Parathyroid adenoma (tissue), 2 donors: ENCODE measurements around the gene ZBTB45.

Source experiments
- H2AFZ ChIP-seq: fragments of 300-600 bp; sonication (generic); one replicate; pipeline ENCODE4 v1.7.0; 2017; ENCODE audit warnings: antibody characterized with exemption, mild to moderate bottlenecking
- H3K27ac ChIP-seq: fragments of 300-600 bp; sonication (generic); one replicate; pipeline ENCODE4 v1.7.0; 2017
- H3K27me3 ChIP-seq: fragments of 300-600 bp; sonication (generic); one replicate; pipeline ENCODE4 v1.7.0; 2017; ENCODE audit warnings: low read length; ENCODE audit not compliant: control insufficient read depth, insufficient read depth
- H3K36me3 ChIP-seq: fragments of 300-600 bp; sonication (generic); one replicate; pipeline ENCODE4 v1.7.0; 2017; ENCODE audit warnings: low read length; ENCODE audit not compliant: control insufficient read depth, insufficient read depth
- H3K4me1 ChIP-seq: fragments of 300-600 bp; sonication (generic); one replicate; pipeline ENCODE4 v1.7.0; 2017; ENCODE audit warnings: control low read depth
- H3K4me2 ChIP-seq: fragments of 300-600 bp; sonication (generic); one replicate; pipeline ENCODE4 v1.7.0; 2017; ENCODE audit warnings: low read length
- H3K4me3 ChIP-seq: fragments of 300-600 bp; sonication (generic); one replicate; pipeline ENCODE4 v1.7.0; 2017; ENCODE audit warnings: low read depth, low read length
- H3K79me2 ChIP-seq: fragments of 300-600 bp; sonication (generic); one replicate; pipeline ENCODE4 v1.7.0; 2017; ENCODE audit warnings: control low read depth
- H3K9ac ChIP-seq: fragments of 300-600 bp; sonication (generic); one replicate; pipeline ENCODE4 v1.7.0; 2017; ENCODE audit warnings: mild to moderate bottlenecking
- H3K9me3 ChIP-seq: fragments of 300-600 bp; sonication (generic); one replicate; pipeline ENCODE4 v1.7.0; 2017; ENCODE audit warnings: low read length; ENCODE audit not compliant: control insufficient read depth
- CTCF ChIP-seq: fragments of 300-600 bp; sonication (generic); IDR thresholded peaks from one replicate; pipeline ENCODE4 v1.7.0; 2017; ENCODE audit warnings: antibody characterized with exemption, mild to moderate bottlenecking
- donor health status: primary hyperparathyroidism.

The ZBTB45 gene

DNA sequence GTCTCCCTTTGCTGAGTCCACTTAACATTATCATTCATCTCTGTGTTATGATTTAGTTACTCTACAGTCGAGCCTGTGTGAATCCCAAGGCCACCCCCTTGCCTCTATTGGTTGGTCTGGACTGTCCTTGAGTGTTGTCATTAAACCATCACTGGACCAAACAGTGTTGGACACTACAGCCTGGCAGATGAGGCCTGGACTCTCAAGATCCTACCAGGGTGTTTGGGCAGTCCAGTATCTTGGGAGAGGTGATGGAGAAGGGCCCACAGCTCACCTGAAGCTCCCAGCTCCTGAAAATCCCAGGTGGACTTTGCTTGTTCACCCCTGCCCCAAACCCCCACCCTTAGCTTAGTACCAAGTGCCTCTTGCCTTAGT, 31.5 kb upstream of the ZBTB45 start:
- TF ChIP-seq CTCF, result no peak
- Histone ChIP-seq H3K9me3 (no peaks in the 10 kb centered on the region), H3K9ac (no peak overlapping the region), H3K27me3 (no peaks in the 10 kb centered on the region), H3K4me3 (no peak overlapping the region), H2AFZ (no peak overlapping the region), H3K4me1 (peaks cover 24% of the 10 kb centered on the region), H3K4me2 (no peak overlapping the region), H3K79me2 (peaks cover 45% of the 10 kb centered on the region), H3K36me3 (no peaks in the 10 kb centered on the region), H3K27ac (no peak overlapping the region)

DNA sequence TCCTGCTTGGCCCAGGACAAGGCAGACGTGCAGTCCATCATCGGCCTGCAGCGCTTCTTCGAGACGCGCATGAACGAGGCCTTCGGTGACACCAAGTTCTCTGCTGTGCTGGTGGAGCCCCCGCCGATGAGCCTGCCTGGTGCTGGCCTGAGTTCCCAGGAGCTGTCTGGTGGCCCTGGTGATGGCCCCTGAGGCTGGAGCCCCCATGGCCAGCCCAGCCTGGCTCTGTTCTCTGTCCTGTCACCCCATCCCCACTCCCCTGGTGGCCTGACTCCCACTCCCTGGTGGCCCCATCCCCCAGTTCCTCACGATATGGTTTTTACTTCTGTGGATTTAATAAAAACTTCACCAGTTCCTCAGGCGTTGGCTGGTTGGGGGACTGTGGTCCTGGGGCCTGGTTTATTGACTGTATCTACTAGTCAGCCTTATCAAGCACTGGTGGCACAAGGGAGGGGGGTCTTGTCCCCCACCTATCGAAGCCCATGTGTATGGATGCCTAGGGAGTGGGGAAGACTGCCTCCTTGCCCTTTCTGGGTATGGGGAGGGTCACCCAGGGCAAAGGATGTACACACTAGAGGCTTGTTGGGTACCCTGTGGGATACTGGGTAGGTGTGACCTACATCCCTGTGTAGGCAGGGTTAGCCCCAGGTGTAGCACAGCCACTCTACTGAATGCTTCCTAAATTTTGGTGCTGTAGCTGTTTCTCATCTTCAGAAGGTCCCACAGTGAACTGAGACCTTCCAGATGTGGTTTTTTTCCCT, 30.9 kb upstream of the ZBTB45 start:
- Histone ChIP-seq H3K4me2 (no peak overlapping the region), H3K9me3 (no peaks in the 10 kb centered on the region), H3K36me3 (no peaks in the 10 kb centered on the region), H3K27me3 (no peaks in the 10 kb centered on the region), H3K9ac (no peak overlapping the region), H3K79me2 (peaks cover 45% of the 10 kb centered on the region), H3K4me1 (peaks cover 27% of the 10 kb centered on the region), H3K4me3 (no peak overlapping the region), H2AFZ (no peak overlapping the region), H3K27ac (no peak overlapping the region)
- TF ChIP-seq CTCF, result no peak

- no peaks in the 10 kb centered on the region for H3K27me3 ChIP-seq
- peaks cover 48% of the 10 kb centered on the region for H3K79me2 ChIP-seq
- H3K27ac ChIP-seq, result no peak overlapping the region
- H2AFZ ChIP-seq, result no peak overlapping the region
- no peak overlapping the region for H3K4me2 ChIP-seq
- no peak overlapping the region for H3K4me3 ChIP-seq
- peaks cover 24% of the 10 kb centered on the region for H3K4me1 ChIP-seq
- no peak for TF ChIP-seq CTCF
- no peak overlapping the region for H3K9ac ChIP-seq
- no peaks in the 10 kb centered on the region for H3K36me3 ChIP-seq
- H3K9me3 ChIP-seq, result no peaks in the 10 kb centered on the region
These were observed 30.2 kb upstream of the ZBTB45 start for GRCh38 chr19:58549664-58550361.

GRCh38 chr19:58548859-58549663, 29.5 kb upstream of the ZBTB45 start:
- H2AFZ ChIP-seq, result no peak overlapping the region
- H3K9ac ChIP-seq, result no peak overlapping the region
- no peaks in the 10 kb centered on the region for H3K27me3 ChIP-seq
- no peaks in the 10 kb centered on the region for H3K9me3 ChIP-seq
- no peak overlapping the region for H3K4me2 ChIP-seq
- TF ChIP-seq CTCF, result no peak
- no peak overlapping the region for H3K4me3 ChIP-seq
- no peak overlapping the region for H3K27ac ChIP-seq
- no peaks in the 10 kb centered on the region for H3K36me3 ChIP-seq
- H3K79me2 ChIP-seq, result peaks cover 43% of the 10 kb centered on the region
- H3K4me1 ChIP-seq, result peaks cover 24% of the 10 kb centered on the region
